Measurements from ENCODE around the gene TOMM40.

DNA sequence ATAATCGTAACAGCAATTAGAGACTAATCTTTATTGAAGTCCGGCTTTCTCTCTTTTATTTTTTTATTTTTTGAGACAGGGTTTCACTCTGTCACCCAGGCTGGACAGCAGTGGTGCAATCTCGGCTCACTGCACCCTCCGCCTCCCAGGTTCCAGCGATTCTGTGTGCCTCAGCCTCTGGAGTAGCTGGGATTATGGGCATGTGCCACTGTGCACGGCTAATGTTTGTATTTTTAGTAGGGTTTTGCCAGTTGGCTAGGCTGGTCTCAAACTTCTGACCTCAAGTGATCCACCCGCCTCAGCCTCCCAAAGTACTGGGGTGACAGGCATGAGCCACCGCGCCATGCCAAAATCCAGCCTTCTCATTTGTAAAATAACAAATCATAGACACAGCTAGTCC, 58.5 kb downstream of the TOMM40 start:
- TF ChIP-seq POLR2AphosphoS5 (IDR thresholded peaks at IDR 0.05; ENCODE audit: low read depth, low read length) (no peak), SIN3A (IDR thresholded peaks at IDR 0.05; ENCODE audit: borderline replicate concordance, insufficient read depth, low read length) (no peak)
